ENCODE data around the gene COQ7.

GRCh38 chr16:19068237-19068815, 912 bp downstream of the COQ7 start:
- TF ChIP-seq CTCF (conservative IDR thresholded peaks at IDR 0.05) (no peak), EZH2 (IDR thresholded peaks at IDR 0.05; ENCODE audit: low read depth) (no peak)
